SU-DHL-6 (cell line): ENCODE data around the gene IFT122.
"Not testable (repeated sequence)": the region's sequence is repeated elsewhere in the genome, so short reads cannot be mapped to it uniquely, and the experiment has no call there.

Experiments used
- H2AFZ ChIP-seq: fragments of 200-600 bp; sonication (generic); 2 replicates; pipeline ENCODE4 v1.6.1; 2014; ENCODE audit warnings: low read depth, mild to moderate bottlenecking, moderate library complexity, mixed read lengths, antibody characterized with exemption, low read length; ENCODE audit not compliant: severe bottlenecking
- H3F3A ChIP-seq: fragments of 200-600 bp; shearing (Covaris generic); 2 replicates; pipeline ENCODE4 v1.6.0; 2016; ENCODE audit warnings: antibody characterized with exemption, mild to moderate bottlenecking; ENCODE audit not compliant: insufficient read depth
- H3K27ac ChIP-seq: fragments of 200-600 bp; sonication (generic); 2 replicates; pipeline ENCODE4 v1.5.1; 2016; ENCODE audit warnings: low read depth, mild to moderate bottlenecking, low read length, moderate library complexity, mixed read lengths
- H3K27me3 ChIP-seq: fragments of 200-600 bp; sonication (generic), shearing (Covaris generic); 2 replicates; pipeline ENCODE4 v1.6.0; 2014; ENCODE audit warnings: mild to moderate bottlenecking, low read length
- H3K36me3 ChIP-seq: fragments of 200-600 bp; sonication (generic); 2 replicates; pipeline ENCODE4 v1.6.1; 2014; ENCODE audit warnings: mild to moderate bottlenecking, low read length, mixed read lengths
- H3K4me2 ChIP-seq: fragments of 300-600, 200-600 bp; shearing (Covaris generic), sonication (generic); 2 replicates; pipeline ENCODE4 v1.6.0; 2014; ENCODE audit warnings: low read length, low read depth, mild to moderate bottlenecking; ENCODE audit not compliant: poor library complexity, severe bottlenecking
- H3K4me3 ChIP-seq: fragments of 200-600 bp; sonication (generic); 2 replicates; pipeline ENCODE4 v1.5.1; 2014; ENCODE audit warnings: antibody characterized with exemption, low read length, mild to moderate bottlenecking, mixed read lengths; ENCODE audit not compliant: insufficient read depth, poor library complexity, severe bottlenecking
- H3K79me2 ChIP-seq: fragments of 200-600 bp; sonication (generic); 2 replicates; pipeline ENCODE4 v1.6.1; 2014; ENCODE audit warnings: mild to moderate bottlenecking, low read length, moderate library complexity; ENCODE audit not compliant: insufficient read depth
- H3K9ac ChIP-seq: fragments of 200-600 bp; sonication (generic); 2 replicates; pipeline ENCODE4 v1.7.0; 2014; ENCODE audit warnings: mild to moderate bottlenecking, low read length
- H3K9me2 ChIP-seq: fragments of 200-600 bp; sonication (generic); replicated peaks from 2 replicates; pipeline ENCODE4 v1.6.1; 2014; ENCODE audit warnings: low read length; ENCODE audit not compliant: insufficient read depth
- H3K9me3 ChIP-seq: fragments of 200-600 bp; sonication (generic); 2 replicates; pipeline ENCODE4 v1.6.1; 2014; ENCODE audit warnings: low read length, mixed read lengths; ENCODE audit not compliant: insufficient read depth
- H4K20me1 ChIP-seq: fragments of 200-600 bp; sonication (generic); 2 replicates; pipeline ENCODE4 v1.6.1; 2014; ENCODE audit warnings: low read depth, mild to moderate bottlenecking, antibody characterized with exemption, low read length, moderate library complexity, mixed read lengths
- EZH2phosphoT487 ChIP-seq: fragments of 200-600 bp; sonication (generic), shearing (Covaris generic); conservative IDR thresholded peaks from 2 replicates; pipeline ENCODE4 v1.6.1; 2018; ENCODE audit warnings: mild to moderate bottlenecking, antibody characterized with exemption, low read length, moderate library complexity, mixed read lengths
- TF ChIP-seq, protein P1 (sequence below): fragments of 200-600 bp; sonication (generic); IDR thresholded peaks from one replicate; pipeline ENCODE4 v1.5.1; 2017; ENCODE audit warnings: antibody characterized with exemption, mild to moderate bottlenecking, low read length, moderate library complexity; ENCODE audit not compliant: insufficient read depth, poor library complexity, severe bottlenecking

Gene IFT122

DNA sequence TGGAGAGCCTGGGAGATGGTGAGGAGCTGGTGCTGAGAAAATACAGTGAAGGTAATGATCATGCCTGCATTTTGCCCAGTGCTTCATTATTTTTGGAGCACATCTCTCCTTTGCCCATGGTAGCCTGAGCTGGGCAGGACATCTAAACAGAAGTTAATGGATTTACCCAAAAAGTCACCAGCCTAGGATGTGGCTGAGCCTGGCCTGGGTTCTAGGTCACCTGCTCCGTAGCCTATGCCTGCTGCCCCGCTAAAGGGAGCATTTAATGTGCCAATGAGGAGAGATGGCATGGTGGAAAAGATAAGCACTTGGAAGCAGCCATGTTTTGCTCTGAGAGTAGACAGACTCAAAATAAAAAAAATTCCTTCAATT, 46.6 kb downstream of the IFT122 start:
- no peak for TF ChIP-seq EZH2phosphoT487
- Histone ChIP-seq H3K4me2 (no peak overlapping the region), H3K9me3 (no peaks in the 10 kb centered on the region), H3F3A (no peaks in the 10 kb centered on the region), H3K9ac (no peak overlapping the region), H3K4me3 (no peak overlapping the region), H4K20me1 (no peaks in the 10 kb centered on the region), H3K9me2 (no peaks in the 10 kb centered on the region), H3K36me3 (no peaks in the 10 kb centered on the region), H3K27ac (no peak overlapping the region), H3K27me3 (no peaks in the 10 kb centered on the region), H2AFZ (no peak overlapping the region), H3K79me2 (no peaks in the 10 kb centered on the region)

DNA sequence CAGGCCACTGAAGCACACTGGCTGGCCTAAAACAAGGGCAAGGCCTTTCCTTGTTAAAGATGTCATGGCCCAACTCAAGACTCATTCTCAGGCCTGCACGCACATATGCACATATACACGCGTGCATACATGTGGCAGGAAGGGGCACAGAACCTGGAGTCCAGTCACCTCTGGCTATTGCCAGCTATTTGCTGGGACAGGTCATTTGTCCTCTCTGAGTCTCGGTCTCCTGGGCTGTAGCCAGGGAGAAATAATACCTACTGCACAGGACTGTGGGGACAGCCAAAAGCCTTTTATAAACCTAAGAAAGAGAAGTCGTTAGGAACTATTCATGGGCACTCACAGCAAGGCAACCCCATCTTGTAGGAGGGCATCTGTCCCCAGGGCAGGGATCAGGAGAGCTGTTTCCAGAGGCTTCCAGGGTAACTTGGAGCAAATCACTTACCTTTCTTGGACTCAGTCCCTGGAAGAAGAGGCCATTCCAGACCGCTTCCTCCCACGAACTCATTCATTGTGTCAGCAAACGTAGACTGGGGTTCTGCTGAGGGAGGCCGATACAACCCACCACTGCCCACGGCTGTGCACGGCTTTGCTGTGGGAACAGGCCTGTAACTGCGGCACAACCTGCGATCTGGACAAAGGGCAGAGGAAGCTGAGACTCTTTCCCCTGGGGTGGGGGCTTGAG, 47.3 kb downstream of the IFT122 start:
- no peak overlapping the region for H3K4me2 ChIP-seq
- H3K27me3 ChIP-seq = no peaks in the 10 kb centered on the region
- no peaks in the 10 kb centered on the region for H3K9me2 ChIP-seq
- no peak overlapping the region for H2AFZ ChIP-seq
- no peaks in the 10 kb centered on the region for H3K79me2 ChIP-seq
- no peak overlapping the region for H3K4me3 ChIP-seq
- no peaks in the 10 kb centered on the region for H4K20me1 ChIP-seq
- no peaks in the 10 kb centered on the region for H3F3A ChIP-seq
- H3K9me3 ChIP-seq = no peaks in the 10 kb centered on the region
- H3K27ac ChIP-seq = no peak overlapping the region
- no peaks in the 10 kb centered on the region for H3K36me3 ChIP-seq
- no peak overlapping the region for H3K9ac ChIP-seq
- TF ChIP-seq, protein P1, sequence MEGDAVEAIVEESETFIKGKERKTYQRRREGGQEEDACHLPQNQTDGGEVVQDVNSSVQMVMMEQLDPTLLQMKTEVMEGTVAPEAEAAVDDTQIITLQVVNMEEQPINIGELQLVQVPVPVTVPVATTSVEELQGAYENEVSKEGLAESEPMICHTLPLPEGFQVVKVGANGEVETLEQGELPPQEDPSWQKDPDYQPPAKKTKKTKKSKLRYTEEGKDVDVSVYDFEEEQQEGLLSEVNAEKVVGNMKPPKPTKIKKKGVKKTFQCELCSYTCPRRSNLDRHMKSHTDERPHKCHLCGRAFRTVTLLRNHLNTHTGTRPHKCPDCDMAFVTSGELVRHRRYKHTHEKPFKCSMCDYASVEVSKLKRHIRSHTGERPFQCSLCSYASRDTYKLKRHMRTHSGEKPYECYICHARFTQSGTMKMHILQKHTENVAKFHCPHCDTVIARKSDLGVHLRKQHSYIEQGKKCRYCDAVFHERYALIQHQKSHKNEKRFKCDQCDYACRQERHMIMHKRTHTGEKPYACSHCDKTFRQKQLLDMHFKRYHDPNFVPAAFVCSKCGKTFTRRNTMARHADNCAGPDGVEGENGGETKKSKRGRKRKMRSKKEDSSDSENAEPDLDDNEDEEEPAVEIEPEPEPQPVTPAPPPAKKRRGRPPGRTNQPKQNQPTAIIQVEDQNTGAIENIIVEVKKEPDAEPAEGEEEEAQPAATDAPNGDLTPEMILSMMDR = no peak
- TF ChIP-seq EZH2phosphoT487 = no peak

DNA sequence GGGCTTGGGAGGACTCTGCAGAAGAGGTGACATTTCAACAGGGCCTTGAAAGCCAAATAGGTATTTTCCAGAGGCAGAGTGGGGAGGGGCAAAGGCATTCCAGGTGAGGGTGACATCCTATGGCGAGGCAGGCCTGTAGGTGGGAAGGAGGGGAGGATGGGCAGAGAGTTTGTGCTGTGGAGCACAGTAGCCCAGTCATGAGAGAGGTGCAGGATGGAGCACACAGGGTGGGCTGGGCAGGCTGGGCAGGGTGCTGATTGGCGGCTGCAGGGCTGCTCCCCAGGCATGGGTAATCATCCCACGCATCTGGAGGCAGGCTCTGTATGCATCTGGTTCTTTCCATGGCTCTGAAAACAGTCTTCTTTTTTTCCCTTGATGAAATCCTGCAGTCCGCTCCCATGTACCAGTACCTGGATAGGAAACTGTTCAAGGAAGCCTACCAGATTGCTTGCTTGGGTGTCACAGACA, 47.9 kb downstream of the IFT122 start:
- not testable (repeated sequence) for H3K27ac ChIP-seq, H3K4me2 ChIP-seq, H3F3A ChIP-seq, H3K36me3 ChIP-seq, H3K79me2 ChIP-seq, H3K9me3 ChIP-seq, H3K27me3 ChIP-seq, H3K9me2 ChIP-seq, H4K20me1 ChIP-seq, H3K4me3 ChIP-seq, H2AFZ ChIP-seq, H3K9ac ChIP-seq

DNA sequence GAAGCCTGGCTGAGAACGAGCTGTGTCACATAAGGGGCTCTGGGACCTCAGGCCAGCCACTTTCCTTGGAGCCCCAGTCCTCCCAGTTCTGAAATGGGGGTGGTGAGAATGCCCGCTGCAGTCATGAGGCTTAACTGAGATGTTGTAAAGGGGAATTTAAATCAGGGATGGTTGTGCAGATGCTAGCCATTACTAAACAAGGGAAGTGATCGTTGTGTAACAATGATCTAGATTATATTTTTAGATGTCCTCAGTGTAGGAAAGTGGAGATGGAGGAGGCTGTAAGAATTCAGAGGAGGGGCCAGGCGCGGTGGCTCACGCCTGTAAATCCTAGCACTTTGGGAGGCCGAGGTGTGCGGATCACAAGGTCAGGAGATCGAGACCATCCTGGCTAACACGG, 49.2 kb downstream of the IFT122 start:
- not testable (repeated sequence) for H3F3A ChIP-seq, H3K9me2 ChIP-seq, H4K20me1 ChIP-seq, H3K27ac ChIP-seq, H3K4me2 ChIP-seq, H2AFZ ChIP-seq, H3K9ac ChIP-seq, H3K79me2 ChIP-seq, H3K4me3 ChIP-seq, H3K9me3 ChIP-seq, H3K27me3 ChIP-seq, H3K36me3 ChIP-seq

DNA sequence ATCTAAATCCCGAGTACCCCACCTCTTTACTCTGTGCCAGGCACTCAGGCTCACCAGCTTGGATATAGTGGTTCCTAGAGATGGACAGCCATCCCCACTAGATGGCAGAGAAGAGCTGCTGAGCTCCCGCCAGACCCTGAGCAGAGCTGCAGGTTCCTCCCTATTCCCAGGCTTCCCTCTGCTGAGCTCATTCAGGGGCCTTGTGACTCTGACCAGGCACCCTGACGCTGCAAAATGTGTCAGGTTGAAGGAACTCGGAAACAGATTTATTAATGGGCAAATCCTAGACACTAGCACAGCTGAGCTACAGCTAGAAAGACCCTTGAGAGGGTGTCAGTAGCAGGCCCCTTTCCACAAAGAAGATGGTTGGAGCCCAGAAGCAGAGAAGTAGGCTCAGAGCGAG, 50.2 kb downstream of the IFT122 start:
- Histone ChIP-seq H3K4me2 (no peak overlapping the region), H3K79me2 (no peaks in the 10 kb centered on the region), H3K9ac (no peak overlapping the region), H2AFZ (no peak overlapping the region), H3K27me3 (no peaks in the 10 kb centered on the region), H3K27ac (no peak overlapping the region), H3K9me2 (no peaks in the 10 kb centered on the region), H3K9me3 (no peaks in the 10 kb centered on the region), H3F3A (no peaks in the 10 kb centered on the region), H4K20me1 (no peaks in the 10 kb centered on the region), H3K36me3 (no peaks in the 10 kb centered on the region), H3K4me3 (no peak overlapping the region)
- TF ChIP-seq EZH2phosphoT487 = no peak
- TF ChIP-seq, protein P1 = peak; percentile 77

DNA sequence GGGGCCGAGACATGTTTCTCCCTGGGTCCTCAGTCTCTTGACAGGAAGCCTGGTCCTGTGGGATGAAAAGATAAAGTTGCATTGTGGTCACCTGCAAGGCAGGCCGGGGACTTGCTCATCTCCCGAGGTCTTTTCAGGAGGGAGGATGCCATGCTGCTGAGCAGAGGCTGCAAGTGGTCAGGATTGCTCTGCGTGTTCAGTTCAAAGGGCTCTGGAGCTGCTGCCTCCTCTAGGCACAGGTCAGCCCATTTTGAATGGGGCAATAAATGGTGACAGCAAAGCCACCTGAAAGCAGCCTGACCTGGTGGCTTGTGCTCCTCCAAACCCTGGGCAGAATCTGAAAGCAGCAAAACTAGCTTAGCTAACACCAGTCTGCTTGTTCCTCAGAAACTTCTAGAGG, 51.1 kb downstream of the IFT122 start:
- H3K9ac ChIP-seq, H3K4me3 ChIP-seq, H3K36me3 ChIP-seq, H3K9me3 ChIP-seq, H3F3A ChIP-seq, H3K79me2 ChIP-seq, H3K4me2 ChIP-seq, H3K9me2 ChIP-seq, H4K20me1 ChIP-seq, H2AFZ ChIP-seq, H3K27me3 ChIP-seq, H3K27ac ChIP-seq: not testable (repeated sequence)
